Measurements from ENCODE around the gene RPL36AL. TPM values are rescaled to one million over a fixed set of nuclear protein-coding genes. Genes with fewer than 3 reads are reported as not detected.

The RPL36AL gene
- total and polyA plus RNA-seq, 2 of the 4 experiments (the other 2 are of a cell fraction) = 129 to 313 TPM

DNA sequence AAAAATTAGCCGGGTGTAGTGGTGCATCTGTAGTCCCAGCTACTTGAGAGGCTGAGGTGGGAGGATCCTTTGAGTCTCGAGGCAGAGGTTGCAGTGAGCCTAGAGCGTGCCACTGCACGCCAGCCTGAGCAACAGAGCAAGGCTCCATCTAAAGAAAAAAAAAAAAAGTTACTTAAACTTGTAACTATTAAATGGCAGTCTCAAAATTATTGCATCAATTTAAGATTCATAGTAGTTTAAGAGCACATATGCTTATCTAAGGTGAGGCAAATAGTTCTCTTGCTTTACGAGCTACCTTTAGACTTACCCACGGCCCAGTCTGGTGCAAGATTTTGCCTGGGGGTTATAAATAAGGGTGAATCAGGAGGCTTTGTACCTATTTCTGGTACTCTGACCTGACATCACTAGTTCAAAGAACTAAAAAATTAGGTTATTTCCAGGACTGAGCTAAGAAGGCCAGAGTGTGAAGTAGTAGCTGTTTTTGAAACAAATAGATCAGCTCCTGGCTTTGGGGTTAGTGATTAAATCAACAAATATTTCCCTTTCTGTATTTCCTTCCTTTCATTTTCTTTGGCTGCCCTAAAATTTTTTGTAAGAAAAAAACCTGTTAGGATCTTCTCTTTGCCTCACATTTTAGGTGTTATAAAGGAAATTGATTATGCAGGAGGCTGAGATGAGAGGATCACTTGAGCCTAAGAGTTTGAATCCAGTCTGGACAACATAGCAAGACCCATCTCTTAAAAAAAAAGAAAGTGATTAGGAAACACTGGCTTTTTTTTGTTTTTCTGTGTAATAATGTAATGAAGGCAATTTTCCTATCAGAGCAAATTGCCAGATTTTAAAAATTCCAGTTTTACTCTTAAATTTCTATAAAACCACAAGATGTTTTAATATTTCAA, 3.8 kb upstream of the RPL36AL start:
- no peak overlapping the region for H3K18ac ChIP-seq (ENCODE audit: low read depth, low read length)
- WGBS, 2 experiments (ENCODE audit: extremely low coverage in 2 of 2, insufficient read length in 1 of 2) = no CpG with 5 or more reads among the region's 6 CpGs
- H4K91ac ChIP-seq (ENCODE audit: insufficient read depth, low read depth, low read length) = no peak overlapping the region
- no peak overlapping the region for H2BK5ac ChIP-seq (ENCODE audit: low read depth, low read length, poor library complexity, severe bottlenecking)
- in situ Hi-C loops (cut with MboI; ENCODE audit: low sequenced_read_pairs) = no loop called here
- no peaks in the 10 kb centered on the region; the same call in 1 of the 2 replicates for H3K9me1 ChIP-seq (ENCODE audit: insufficient read depth, low read length)
- no peak overlapping the region for H3K56ac ChIP-seq (ENCODE audit: extremely low read depth, insufficient read depth, low read length)
- POLR2A ChIA-PET (ENCODE audit: unreplicated experiment) = no interaction called here
- no peak overlapping the region for H3K4me3 ChIP-seq (ENCODE audit: insufficient read depth, low read depth, low read length)
- CTCF ChIA-PET = interaction anchor here (0.6 to 0.9 kb wide), 3 partner anchors 10 to 159 kb away, joined by 3 to 5 read pairs (median 4); no protein-coding TSS in a partner anchor
- ATAC-seq (ENCODE audit: low read depth) = no peak
- BruUV-seq (replicated peaks) = no TSS peak
- no peak overlapping the region for H2AFZ ChIP-seq (replicated peaks; ENCODE audit: low read length, poor library complexity)
- H2BK120ac ChIP-seq (ENCODE audit: low read depth, low read length) = no peak overlapping the region
- dilution Hi-C loops (cut with HindIII; ENCODE audit: low sequenced_read_pairs, unreplicated experiment) = no loop called here
- no peak overlapping the region for H4K5ac ChIP-seq (ENCODE audit: low read depth, low read length)
- H3K4ac ChIP-seq (ENCODE audit: low read depth, low read length) = no peak overlapping the region
- H3K9ac ChIP-seq (ENCODE audit: low read depth, low read length) = no peak overlapping the region
- no peak overlapping the region for H4K8ac ChIP-seq (ENCODE audit: low read depth in 2 of 2, low read length in 2 of 2)
- no peak overlapping the region for H2BK15ac ChIP-seq (ENCODE audit: low read depth, low read length)
- intact Hi-C loops (cut with micrococcal nuclease) = no loop called here
- no peak overlapping the region for H3K14ac ChIP-seq (replicated peaks; ENCODE audit: low read depth, low read length)
- no peak overlapping the region for H2AK5ac ChIP-seq (ENCODE audit: low read depth, low read length)
- no peak overlapping the region for H3K4me2 ChIP-seq (ENCODE audit: low read depth, low read length)
- H3K79me1 ChIP-seq (ENCODE audit: low read depth in 1 of 2, low read length in 2 of 2) = peaks cover 4 to 47% of the 10 kb centered on the region in 2 experiments; a peak in 2 of 4 replicates
- H3K23ac ChIP-seq (ENCODE audit: low read depth, low read length) = 0 out of 2 replicates have a peak overlapping the region, but pooled peaks have one; percentile 8
- TF ChIP-seq CHD1 (IDR thresholded peaks at IDR 0.05; ENCODE audit: low read depth, low read length) = no peak
- no peak for TF ChIP-seq CEBPB (IDR thresholded peaks at IDR 0.05; ENCODE audit: low read depth, low read length)
- TF ChIP-seq FOS (IDR thresholded peaks at IDR 0.05; ENCODE audit: low read depth, low read length) = no peak
- no peak for TF ChIP-seq MAZ (IDR thresholded peaks at IDR 0.05; ENCODE audit: borderline replicate concordance, low read depth, low read length)
- no peak for TF ChIP-seq BHLHE40 (IDR thresholded peaks at IDR 0.05; ENCODE audit: low read depth, low read length)
- TF ChIP-seq SMC3 (IDR thresholded peaks at IDR 0.05; ENCODE audit: low read depth, low read length) = no peak
- no peak for TF ChIP-seq NFE2L2 (IDR thresholded peaks at IDR 0.05; ENCODE audit: low read depth, low read length)
- no peak overlapping the region for H2BK20ac ChIP-seq (ENCODE audit: low read depth, low read length)
- H3K36me3 ChIP-seq (ENCODE audit: control insufficient read depth, insufficient read depth, low read length) = peaks cover 3% of the 10 kb centered on the region; the same call in 1 of the 2 replicates
- DNase-seq = no peak
- H3K4me1 ChIP-seq (ENCODE audit: control insufficient read depth, insufficient read depth, low read length) = peaks cover 9% of the 10 kb centered on the region
- H4K20me1 ChIP-seq (ENCODE audit: insufficient read depth, low read length) = peaks cover 38% of the 10 kb centered on the region
- H2AK9ac ChIP-seq (replicated peaks; ENCODE audit: low read depth, low read length, poor library complexity) = no peak overlapping the region
- H3K27me3 ChIP-seq (ENCODE audit: control insufficient read depth, insufficient read depth, low read length) = no peaks in the 10 kb centered on the region
- H3K27ac ChIP-seq (ENCODE audit: insufficient read depth, low read length) = no peak overlapping the region
- no peaks in the 10 kb centered on the region for H3K9me3 ChIP-seq (ENCODE audit: control insufficient read depth, insufficient read depth, low read length)
